Measurements from ENCODE around the gene DNAJC4. TPM values are rescaled to one million over a fixed set of nuclear protein-coding genes. Genes with fewer than 3 reads are reported as not detected.

Gene DNAJC4
- total RNA-seq, 4 donors from 2014 or later: 21.5 to 32.0 (median 26.9) TPM

GRCh38 chr11:64186492-64187165 is 43.7 kb upstream of the DNAJC4 start:
- no peak for TF ChIP-seq CTCF (IDR thresholded peaks at IDR 0.05; ENCODE audit: low read depth)

- no peak for TF ChIP-seq CTCF (IDR thresholded peaks at IDR 0.05; ENCODE audit: low read depth)
Observed at GRCh38 chr11:64192434-64192833, 37.9 kb upstream of the DNAJC4 start.

- TF ChIP-seq CTCF (IDR thresholded peaks at IDR 0.05; ENCODE audit: low read depth): no peak
Observed at GRCh38 chr11:64196626-64197025, 33.7 kb upstream of the DNAJC4 start.

GRCh38 chr11:64198511-64198910 is 31.8 kb upstream of the DNAJC4 start:
- no peak for TF ChIP-seq CTCF (IDR thresholded peaks at IDR 0.05; ENCODE audit: low read depth)

- no peak for TF ChIP-seq CTCF (IDR thresholded peaks at IDR 0.05; ENCODE audit: low read depth)
Observed at GRCh38 chr11:64201543-64201942, 28.8 kb upstream of the DNAJC4 start.

- no peak for TF ChIP-seq CTCF (IDR thresholded peaks at IDR 0.05; ENCODE audit: low read depth)
Observed at GRCh38 chr11:64202992-64203391, 27.4 kb upstream of the DNAJC4 start.

- no peak for TF ChIP-seq CTCF (IDR thresholded peaks at IDR 0.05; ENCODE audit: low read depth)
Observed at GRCh38 chr11:64203421-64204079, 26.8 kb upstream of the DNAJC4 start.
